Non-pigmented ciliary epithelial cell (primary cell): ENCODE data around the gene PARD6G.

ENCODE experiments used
- DNase-seq: peaks from one replicate; pipeline ENCODE4 v3.0.0-alpha.2; 2010; ENCODE audit warnings: low read depth

PARD6G gene

GRCh38 chr18:80210312-80211083 is 36.8 kb downstream of the PARD6G start:
- DNase-seq = no peak

DNA sequence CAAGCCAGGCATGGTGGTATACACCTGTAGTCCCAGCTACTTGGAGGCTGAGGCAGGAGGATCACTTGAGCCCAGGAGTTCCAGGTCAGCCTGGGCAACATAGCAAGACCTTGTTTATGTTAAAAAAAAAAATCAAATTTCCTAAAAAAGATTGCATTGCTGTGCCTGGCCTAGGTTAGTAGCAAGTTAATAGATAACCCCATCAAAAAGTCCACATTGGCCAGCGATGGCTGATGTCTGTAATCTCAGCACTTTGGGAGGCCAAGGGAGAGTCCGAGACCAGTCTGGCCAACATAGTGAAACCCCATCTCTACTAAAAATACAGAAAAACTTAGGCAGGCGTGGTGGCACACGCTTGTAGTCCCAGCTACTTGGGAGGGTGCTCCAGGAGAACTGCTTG is 38.7 kb downstream of the PARD6G start:
- DNase-seq = no peak

GRCh38 chr18:80205294-80205693 is 42.0 kb downstream of the PARD6G start:
- DNase-seq = no peak

DNA sequence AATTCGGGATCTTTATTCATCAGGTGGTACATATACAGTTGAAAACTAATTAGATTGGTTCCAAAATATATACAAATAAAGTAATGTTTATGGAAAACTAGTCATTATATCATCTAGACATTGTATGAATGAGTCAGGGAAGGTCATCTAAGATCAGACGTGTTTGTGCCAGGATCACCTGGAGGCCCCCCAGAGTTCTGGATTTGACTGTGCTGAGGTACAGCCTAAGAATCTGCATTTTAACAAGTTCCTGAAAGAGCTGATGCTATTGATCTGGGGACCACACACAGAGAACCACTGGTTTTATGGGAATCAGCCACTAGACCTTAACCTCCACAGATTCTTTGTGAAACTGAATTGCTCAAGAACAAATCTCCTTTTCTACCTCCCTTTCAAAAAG is 43.2 kb downstream of the PARD6G start:
- no peak for DNase-seq

- DNase-seq = no peak
Measured at GRCh38 chr18:80203249-80203648, 44.1 kb downstream of the PARD6G start.

DNA sequence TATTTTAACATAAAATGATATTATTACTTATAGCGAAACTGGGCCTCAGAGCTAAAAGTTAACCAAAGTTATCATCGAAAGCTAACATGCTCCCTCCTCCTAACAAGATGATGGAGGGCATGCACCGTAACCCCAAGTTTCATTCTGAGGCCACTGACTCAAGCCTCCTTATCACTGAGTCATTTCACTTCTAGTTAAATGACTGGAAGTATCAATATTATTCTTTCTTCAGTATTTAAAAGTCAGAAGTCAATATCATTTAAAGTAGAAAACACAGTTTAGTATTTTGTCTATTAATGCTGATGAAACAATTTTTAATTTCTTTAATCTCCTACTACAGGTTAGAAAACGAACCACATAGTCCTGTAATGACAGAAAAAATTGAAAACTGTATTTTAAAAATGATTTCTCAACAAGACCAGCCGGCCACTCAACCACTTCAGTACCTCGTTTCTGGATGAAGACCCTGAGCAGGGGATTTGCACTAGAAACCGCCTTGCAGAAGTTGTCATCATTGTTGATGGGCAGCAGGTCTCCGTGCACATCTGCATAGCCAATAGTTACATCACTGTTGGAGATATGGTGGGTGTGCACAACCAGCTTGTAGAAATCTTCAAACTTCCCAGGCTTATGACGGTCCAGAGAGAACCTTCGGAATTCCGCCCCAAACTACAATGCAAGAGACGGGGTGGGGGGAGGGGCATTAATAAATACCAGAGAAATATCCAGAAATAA is 44.9 kb downstream of the PARD6G start:
- no peak for DNase-seq

GRCh38 chr18:80201739-80202138 is 45.6 kb downstream of the PARD6G start:
- DNase-seq = no peak

DNA sequence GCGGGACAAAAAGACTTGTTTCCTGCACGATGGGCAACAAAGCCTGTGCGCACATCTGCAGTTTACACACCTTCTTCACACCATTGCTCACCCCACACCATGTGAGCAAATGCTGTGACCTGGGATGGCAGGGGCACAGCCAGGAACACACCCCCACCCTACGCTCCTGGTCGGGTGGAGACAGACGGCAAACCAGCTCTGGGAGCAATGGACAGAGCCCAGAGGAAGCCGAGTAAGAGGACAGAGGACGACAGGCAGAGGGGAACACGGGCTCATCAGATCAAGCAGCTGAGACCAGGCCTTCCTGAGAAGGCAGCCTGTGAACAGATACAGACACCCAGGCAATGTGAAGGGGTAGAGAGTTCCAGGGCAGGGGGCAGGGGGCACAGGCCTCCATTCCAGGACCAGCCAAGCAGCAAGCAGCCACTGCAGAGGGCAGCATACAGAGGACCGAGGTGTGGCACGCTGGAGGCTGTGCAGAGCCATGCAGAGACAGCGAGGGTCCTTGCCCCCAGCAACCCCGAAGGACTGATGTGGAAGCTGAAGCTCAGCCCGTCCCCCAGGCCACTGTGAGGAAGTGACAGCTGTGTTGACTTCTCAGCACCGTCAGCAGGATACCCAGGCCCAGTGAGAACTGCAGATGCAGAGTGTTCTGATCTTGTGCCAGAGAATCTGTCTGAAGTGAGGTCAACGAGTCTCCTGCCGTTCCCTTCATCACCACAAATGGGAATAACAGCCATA is 46.2 kb downstream of the PARD6G start:
- DNase-seq = no peak

DNA sequence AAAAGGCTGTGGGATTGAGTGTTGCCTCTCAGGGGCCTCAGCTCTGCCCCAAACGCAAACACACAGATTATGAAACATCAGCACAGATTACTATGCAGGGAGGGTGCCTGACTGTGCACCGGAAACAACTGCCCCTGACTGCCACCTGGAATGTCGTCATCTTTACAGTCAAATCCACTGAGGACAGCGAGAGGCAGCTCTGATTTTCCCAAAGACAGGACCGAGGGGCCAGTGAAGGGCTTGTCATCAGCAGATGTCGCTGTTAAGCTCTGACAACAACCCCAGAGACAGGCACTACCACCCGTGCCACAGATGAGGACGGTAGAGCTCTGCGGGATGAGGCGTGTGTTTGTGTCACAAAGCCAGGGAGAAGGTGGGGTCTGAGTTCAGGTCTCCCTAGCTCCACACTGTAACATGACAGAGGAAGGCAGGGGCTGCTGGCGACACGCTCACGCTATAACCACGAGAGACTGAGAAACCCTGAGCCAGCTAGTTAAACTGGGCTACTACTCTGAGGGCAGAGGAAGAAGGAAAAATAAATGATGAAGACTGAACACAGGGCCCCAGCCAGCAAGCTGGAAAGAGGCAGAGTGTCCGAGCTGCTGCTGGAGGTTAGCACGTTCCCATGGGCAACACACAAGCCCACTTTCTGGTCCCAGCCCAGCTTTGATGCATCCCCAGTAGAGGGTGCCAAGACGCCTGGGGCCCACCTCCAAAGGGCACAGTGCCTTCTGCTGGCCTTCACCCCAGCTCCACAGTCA is 47.0 kb downstream of the PARD6G start:
- DNase-seq = no peak

DNA sequence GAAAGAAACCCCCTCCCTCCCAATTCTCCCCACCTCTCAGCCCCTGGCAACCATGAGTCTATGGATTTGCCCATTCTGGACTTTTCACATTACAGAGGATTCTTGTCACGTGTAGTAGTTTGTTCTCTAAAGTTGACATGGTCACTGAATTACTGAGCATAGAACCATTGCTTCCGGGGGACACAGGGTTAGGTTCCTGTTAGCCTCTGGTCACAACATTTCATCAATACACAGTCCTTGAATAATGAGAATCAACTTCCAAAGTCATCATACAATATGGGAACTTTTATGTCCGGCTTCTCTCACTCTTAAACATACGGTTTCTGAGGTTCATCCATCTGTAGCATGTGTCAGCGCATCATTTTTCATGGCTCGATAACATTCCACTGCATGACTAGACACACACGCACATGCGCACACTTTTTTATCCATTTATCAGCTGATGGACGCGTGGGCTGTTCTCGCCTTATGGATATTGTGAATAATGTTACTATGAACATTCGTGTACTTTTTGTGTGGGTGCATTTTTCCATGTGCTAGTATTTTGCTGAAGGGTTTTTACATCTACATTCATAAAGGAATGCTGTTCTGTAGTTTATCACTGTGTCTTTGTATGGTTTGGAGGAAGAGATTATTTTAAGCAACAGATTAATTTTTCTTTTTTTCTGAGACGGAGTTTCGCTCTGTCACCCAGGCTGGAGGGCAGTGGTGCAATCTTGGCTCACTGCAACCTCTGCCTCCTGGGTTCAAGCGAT is 48.1 kb downstream of the PARD6G start:
- no peak for DNase-seq

DNA sequence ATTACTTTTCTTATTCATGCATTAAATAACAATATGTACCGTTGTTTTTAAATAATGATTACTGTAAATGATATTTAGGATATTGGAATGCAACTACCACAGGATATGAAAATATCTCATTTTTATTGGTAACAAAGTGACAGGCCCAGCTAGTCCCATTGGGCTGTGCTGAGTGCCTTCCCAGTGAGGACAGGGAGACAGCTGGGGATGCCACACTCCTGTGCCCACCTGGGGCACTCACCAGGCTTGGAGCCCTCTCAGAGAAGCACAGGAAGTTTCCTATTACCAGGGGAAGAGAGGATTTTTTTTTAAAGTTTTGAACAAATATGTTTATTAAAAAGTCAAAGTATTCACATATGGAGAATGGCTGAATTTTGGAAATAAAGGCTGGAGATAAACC is 48.9 kb downstream of the PARD6G start:
- no peak for DNase-seq

- no peak for DNase-seq
Measured at GRCh38 chr18:80197528-80197927, 49.8 kb downstream of the PARD6G start.

GRCh38 chr18:80196528-80197320 is 50.6 kb downstream of the PARD6G start:
- peak; percentile 22 for DNase-seq

DNA sequence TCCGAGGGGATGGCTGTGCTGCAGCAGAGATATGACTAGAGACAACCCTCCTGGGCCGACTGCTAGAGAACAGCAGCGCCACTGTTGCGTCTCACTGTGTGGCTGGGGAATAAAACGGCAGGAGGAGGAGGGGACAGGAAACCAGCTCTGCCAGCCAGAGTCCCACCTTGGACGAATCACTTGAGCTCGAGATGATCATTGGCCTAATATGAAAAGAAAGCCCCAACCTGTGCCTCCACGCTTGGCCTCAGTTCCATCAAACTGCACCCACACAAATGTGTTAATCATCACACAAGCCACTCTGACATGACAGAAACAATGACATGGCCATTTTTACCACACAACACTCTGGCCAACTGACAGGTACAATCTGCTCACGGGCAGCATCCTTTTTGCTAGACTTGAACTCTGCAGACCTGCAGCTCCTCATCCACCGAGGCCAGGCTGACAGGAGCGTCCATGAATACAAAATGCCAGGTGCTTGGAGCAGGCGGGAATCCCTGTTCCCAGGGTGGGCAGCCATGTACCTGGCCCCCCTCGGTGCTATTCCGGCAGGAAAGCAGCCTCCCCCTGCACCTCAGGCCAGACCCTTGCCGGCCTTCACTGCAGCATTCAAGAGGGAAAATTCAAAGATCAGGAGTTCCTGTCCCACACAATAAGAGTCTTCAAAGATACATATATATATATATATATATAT is 52.3 kb downstream of the PARD6G start:
- no peak for DNase-seq

DNA sequence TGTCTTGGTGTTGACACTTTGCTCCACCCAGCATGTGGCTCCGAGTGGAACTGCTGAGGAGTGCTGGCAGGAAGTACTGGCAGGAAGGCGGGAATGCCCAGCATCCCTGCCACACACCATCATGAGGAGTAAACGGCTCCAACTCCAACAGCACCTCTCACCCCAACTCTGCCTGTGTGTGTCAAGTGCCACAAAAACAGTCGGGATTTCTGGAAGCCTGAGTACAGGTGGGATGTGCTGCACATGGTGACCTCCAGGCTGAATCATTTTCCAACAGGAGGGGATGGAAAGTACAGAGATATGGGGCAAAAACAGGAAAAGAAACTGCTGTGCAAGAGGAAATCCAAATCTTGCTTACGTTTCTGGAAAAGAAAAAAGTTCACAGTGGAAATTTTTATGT is 53.6 kb downstream of the PARD6G start:
- no peak for DNase-seq

DNA sequence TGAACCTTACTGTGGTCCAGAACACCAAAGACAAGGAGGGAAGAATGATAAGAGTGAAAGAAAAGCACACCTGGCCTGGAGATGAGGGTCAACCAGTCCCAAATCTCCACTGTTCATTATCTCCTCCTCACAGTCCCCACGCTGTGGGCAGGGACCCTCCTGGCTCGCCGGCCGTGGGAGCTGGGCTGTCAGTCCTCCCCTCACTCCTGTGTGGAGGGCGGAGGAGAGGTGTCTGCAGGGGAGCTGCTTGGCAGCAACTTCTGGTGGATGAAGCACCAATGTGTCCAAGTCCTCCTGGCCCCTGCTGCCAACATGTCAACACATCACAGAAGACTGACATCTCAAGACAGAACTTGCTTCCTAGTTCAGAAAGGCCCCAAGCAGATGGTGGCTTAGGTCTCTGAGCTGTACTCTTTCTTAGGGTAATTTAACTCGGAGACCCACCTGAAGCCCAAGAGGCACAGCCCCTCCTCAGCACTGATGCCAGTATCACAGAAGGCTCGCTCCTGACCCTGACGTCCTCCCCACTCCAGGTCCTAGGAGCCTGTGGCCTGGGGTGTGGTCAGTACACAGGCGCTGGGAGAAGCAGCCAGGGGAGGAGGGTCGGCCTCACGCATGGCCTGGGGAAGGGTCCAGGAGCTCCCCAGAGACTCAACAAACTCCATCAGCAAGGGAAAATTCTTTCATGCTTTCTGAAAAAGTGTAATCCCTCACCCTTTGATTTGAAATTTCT is 54.5 kb downstream of the PARD6G start:
- DNase-seq = no peak

DNA sequence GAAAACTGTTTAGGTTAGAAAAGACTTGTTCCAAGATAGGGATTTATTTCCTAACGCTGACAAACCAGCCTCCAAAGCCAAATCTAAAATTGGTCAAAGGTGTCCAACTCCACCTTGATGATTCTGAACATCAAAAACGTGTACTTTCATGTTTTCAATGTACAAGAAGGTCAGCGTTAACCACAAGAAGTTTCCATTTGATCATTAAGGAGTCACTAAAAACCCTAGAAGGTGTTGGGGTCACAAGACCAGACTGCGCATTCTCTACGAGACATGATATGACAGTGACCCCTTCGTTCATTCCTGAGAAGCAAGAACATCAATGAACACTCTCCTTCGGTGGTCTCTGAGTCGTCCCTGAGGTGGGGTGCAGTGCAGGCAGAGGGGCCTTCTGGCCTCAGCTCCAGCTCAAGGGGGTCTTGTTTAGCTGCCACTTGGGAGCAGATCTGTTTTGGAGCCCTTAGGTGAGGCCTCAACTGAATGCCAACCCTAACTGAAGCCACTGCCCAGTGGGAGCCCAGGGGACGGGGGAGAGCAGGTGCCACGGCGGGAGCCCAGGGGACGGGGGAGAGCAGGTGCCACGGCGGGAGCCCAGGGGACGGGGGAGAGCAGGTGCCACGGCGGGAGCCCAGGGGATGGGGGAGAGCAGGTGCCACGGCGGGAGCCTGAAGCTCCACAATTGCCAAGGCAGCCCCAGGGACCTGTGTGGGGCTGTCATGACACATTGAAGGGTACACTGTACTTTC is 55.2 kb downstream of the PARD6G start:
- DNase-seq = no peak

DNA sequence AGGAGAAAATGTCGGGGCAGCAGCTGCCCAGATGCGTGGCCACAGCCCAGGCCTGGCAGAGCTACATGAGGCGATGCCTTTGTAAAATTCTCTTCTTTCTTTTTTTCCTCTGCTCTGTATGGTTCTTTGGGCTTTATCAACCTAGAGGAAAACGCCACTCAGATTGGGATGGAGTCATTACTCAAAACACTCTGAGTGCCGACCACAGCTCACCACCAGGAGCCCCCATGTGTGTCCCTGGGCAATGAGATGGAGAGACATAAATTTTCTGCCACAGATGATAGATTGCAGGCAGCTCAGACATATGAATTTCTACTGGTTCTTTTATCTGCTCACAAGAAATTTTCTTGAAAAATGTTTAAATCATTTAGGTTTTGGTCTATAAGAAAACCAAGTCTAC is 56.0 kb downstream of the PARD6G start:
- DNase-seq = no peak

DNA sequence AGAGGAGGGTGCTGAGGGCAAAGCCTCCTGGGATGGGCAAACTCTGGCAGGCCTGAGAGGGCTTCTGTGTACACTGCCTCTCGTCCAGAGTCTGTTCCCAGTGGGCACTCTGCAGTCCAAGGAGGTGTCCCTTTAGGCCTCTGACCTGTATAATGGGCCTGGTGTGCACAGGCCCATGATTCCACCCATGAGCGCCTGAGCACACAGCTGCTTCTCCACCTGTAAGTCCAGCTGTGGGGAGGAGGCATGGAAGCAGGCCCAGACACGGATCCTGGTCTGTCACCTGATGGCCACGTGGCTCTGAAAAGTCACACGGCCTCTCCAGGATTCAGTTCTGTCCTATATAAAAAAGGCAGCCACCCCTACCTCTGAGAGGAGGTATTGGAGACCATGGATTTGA is 57.0 kb downstream of the PARD6G start:
- no peak for DNase-seq
